ENCODE measurements around the gene PRR16. TPM values are rescaled to one million over a fixed set of nuclear protein-coding genes. Genes with fewer than 3 reads are reported as not detected.

Gene PRR16
- total RNA-seq, 1 experiment from 2014 or later = 0.42 TPM

DNA sequence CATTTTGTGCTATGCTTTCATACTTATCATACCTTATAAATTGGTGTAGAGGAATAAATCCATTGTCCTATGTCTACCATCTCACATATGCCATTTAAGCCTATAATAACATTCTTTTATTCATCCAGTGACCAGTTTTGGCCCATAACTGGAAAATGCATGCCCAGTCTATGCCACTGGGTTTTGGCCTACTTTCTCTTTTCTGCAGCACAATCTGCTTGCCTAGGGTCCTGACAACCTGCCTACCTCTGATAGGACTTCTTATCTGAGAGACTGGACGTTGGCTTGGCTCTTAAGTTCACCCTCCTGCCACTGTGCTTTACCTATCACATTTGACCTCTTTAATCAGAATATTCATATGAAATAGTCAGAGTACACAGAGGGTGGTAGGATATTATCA, 103.0 kb downstream of the PRR16 start:
- Mint-ChIP-seq H3K4me3 (no peak overlapping the region), H3K27ac (no peak overlapping the region), H3K9me3 (no peaks in the 10 kb centered on the region), H3K36me3 (no peaks in the 10 kb centered on the region), H3K27me3 (ENCODE audit: low read depth) (no peaks in the 10 kb centered on the region), H3K4me1 (peaks cover 7% of the 10 kb centered on the region; the same call in 1 of the 2 replicates)
- ChIA-PET CTCF (no interaction called here), POLR2A (no interaction called here)
- DNase-seq (ENCODE audit: low spot score) (no peak), ATAC-seq (no peak)
- TF ChIP-seq ZNF423 (CRISPR knock-in tag; IDR thresholded peaks at IDR 0.05) = no peak
- no peak for TF ChIP-seq TP53 (CRISPR knock-in tag; IDR thresholded peaks at IDR 0.05)
- TF ChIP-seq ETV6 (CRISPR knock-in tag; IDR thresholded peaks at IDR 0.05) = no peak
- TF ChIP-seq, protein P1, sequence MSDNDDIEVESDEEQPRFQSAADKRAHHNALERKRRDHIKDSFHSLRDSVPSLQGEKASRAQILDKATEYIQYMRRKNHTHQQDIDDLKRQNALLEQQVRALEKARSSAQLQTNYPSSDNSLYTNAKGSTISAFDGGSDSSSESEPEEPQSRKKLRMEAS (CRISPR knock-in tag; IDR thresholded peaks at IDR 0.05) = no peak
- TF ChIP-seq, protein P2, sequence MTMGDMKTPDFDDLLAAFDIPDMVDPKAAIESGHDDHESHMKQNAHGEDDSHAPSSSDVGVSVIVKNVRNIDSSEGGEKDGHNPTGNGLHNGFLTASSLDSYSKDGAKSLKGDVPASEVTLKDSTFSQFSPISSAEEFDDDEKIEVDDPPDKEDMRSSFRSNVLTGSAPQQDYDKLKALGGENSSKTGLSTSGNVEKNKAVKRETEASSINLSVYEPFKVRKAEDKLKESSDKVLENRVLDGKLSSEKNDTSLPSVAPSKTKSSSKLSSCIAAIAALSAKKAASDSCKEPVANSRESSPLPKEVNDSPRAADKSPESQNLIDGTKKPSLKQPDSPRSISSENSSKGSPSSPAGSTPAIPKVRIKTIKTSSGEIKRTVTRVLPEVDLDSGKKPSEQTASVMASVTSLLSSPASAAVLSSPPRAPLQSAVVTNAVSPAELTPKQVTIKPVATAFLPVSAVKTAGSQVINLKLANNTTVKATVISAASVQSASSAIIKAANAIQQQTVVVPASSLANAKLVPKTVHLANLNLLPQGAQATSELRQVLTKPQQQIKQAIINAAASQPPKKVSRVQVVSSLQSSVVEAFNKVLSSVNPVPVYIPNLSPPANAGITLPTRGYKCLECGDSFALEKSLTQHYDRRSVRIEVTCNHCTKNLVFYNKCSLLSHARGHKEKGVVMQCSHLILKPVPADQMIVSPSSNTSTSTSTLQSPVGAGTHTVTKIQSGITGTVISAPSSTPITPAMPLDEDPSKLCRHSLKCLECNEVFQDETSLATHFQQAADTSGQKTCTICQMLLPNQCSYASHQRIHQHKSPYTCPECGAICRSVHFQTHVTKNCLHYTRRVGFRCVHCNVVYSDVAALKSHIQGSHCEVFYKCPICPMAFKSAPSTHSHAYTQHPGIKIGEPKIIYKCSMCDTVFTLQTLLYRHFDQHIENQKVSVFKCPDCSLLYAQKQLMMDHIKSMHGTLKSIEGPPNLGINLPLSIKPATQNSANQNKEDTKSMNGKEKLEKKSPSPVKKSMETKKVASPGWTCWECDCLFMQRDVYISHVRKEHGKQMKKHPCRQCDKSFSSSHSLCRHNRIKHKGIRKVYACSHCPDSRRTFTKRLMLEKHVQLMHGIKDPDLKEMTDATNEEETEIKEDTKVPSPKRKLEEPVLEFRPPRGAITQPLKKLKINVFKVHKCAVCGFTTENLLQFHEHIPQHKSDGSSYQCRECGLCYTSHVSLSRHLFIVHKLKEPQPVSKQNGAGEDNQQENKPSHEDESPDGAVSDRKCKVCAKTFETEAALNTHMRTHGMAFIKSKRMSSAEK (CRISPR knock-in tag; IDR thresholded peaks at IDR 0.05; ENCODE audit: borderline replicate concordance) = no peak
- TF ChIP-seq, protein P3, sequence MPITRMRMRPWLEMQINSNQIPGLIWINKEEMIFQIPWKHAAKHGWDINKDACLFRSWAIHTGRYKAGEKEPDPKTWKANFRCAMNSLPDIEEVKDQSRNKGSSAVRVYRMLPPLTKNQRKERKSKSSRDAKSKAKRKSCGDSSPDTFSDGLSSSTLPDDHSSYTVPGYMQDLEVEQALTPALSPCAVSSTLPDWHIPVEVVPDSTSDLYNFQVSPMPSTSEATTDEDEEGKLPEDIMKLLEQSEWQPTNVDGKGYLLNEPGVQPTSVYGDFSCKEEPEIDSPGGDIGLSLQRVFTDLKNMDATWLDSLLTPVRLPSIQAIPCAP (CRISPR knock-in tag; IDR thresholded peaks at IDR 0.05) = no peak
- TF ChIP-seq TEAD1 (CRISPR knock-in tag; IDR thresholded peaks at IDR 0.05) = no peak
- TF ChIP-seq GRHL2 (CRISPR knock-in tag; IDR thresholded peaks at IDR 0.05; ENCODE audit: insufficient replicate concordance, severe bottlenecking) = no peak
- TF ChIP-seq, protein P4, sequence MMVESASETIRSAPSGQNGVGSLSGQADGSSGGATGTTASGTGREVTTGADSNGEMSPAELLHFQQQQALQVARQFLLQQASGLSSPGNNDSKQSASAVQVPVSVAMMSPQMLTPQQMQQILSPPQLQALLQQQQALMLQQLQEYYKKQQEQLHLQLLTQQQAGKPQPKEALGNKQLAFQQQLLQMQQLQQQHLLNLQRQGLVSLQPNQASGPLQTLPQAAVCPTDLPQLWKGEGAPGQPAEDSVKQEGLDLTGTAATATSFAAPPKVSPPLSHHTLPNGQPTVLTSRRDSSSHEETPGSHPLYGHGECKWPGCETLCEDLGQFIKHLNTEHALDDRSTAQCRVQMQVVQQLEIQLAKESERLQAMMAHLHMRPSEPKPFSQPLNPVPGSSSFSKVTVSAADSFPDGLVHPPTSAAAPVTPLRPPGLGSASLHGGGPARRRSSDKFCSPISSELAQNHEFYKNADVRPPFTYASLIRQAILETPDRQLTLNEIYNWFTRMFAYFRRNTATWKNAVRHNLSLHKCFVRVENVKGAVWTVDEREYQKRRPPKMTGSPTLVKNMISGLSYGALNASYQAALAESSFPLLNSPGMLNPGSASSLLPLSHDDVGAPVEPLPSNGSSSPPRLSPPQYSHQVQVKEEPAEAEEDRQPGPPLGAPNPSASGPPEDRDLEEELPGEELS (CRISPR knock-in tag; IDR thresholded peaks at IDR 0.05) = no peak
- no peak for TF ChIP-seq HMGA2 (CRISPR knock-in tag; IDR thresholded peaks at IDR 0.05)
- TF ChIP-seq, protein P5, sequence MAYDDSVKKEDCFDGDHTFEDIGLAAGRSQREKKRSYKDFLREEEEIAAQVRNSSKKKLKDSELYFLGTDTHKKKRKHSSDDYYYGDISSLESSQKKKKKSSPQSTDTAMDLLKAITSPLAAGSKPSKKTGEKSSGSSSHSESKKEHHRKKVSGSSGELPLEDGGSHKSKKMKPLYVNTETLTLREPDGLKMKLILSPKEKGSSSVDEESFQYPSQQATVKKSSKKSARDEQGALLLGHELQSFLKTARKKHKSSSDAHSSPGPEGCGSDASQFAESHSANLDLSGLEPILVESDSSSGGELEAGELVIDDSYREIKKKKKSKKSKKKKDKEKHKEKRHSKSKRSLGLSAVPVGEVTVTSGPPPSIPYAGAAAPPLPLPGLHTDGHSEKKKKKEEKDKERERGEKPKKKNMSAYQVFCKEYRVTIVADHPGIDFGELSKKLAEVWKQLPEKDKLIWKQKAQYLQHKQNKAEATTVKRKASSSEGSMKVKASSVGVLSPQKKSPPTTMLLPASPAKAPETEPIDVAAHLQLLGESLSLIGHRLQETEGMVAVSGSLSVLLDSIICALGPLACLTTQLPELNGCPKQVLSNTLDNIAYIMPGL (CRISPR knock-in tag; IDR thresholded peaks at IDR 0.05) = no peak
- no peak for TF ChIP-seq CREM (CRISPR knock-in tag; IDR thresholded peaks at IDR 0.05)
- no peak for TF ChIP-seq IRF2 (CRISPR knock-in tag; IDR thresholded peaks at IDR 0.05; ENCODE audit: borderline replicate concordance, low read depth)
- TF ChIP-seq JUN (CRISPR knock-in tag; IDR thresholded peaks at IDR 0.05) = no peak
- TF ChIP-seq RORB (CRISPR knock-in tag; IDR thresholded peaks at IDR 0.05) = no peak

DNA sequence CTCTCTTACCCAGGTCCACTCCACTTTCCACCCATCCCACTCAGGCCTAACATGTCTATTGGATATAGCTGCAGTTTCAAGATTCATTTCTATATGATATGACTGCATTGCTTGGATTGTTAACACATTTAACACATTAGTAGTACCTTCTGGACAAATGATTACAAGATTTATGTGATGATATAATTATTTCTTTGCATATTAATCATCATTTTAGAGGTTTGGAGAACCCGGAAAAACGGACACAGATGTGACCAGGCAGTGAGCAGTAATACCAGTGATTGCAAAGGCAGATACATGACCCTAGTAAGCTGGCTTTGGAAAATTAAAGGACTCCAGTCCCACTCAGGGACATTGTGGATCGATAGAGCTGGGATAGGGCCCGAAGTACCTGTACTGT, 103.8 kb downstream of the PRR16 start:
- POLR2A ChIA-PET = no interaction called here
- no peak overlapping the region for H3K27ac Mint-ChIP-seq
- H3K27me3 Mint-ChIP-seq (ENCODE audit: low read depth) = no peaks in the 10 kb centered on the region
- no peak for ATAC-seq
- CTCF ChIA-PET = no interaction called here
- H3K36me3 Mint-ChIP-seq = no peaks in the 10 kb centered on the region
- no peaks in the 10 kb centered on the region for H3K9me3 Mint-ChIP-seq
- TF ChIP-seq JAZF1 (CRISPR knock-in tag; IDR thresholded peaks at IDR 0.05) = no peak
- TF ChIP-seq, protein P6, sequence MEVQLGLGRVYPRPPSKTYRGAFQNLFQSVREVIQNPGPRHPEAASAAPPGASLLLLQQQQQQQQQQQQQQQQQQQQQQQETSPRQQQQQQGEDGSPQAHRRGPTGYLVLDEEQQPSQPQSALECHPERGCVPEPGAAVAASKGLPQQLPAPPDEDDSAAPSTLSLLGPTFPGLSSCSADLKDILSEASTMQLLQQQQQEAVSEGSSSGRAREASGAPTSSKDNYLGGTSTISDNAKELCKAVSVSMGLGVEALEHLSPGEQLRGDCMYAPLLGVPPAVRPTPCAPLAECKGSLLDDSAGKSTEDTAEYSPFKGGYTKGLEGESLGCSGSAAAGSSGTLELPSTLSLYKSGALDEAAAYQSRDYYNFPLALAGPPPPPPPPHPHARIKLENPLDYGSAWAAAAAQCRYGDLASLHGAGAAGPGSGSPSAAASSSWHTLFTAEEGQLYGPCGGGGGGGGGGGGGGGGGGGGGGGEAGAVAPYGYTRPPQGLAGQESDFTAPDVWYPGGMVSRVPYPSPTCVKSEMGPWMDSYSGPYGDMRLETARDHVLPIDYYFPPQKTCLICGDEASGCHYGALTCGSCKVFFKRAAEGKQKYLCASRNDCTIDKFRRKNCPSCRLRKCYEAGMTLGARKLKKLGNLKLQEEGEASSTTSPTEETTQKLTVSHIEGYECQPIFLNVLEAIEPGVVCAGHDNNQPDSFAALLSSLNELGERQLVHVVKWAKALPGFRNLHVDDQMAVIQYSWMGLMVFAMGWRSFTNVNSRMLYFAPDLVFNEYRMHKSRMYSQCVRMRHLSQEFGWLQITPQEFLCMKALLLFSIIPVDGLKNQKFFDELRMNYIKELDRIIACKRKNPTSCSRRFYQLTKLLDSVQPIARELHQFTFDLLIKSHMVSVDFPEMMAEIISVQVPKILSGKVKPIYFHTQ (CRISPR knock-in tag; IDR thresholded peaks at IDR 0.05) = no peak
- TF ChIP-seq NR3C1 (CRISPR knock-in tag; conservative IDR thresholded peaks at IDR 0.05; ENCODE audit: low read depth) = no peak
- no peak for TF ChIP-seq ZNF219 (CRISPR knock-in tag; IDR thresholded peaks at IDR 0.05; ENCODE audit: borderline replicate concordance)
- DNase-seq (ENCODE audit: low spot score) = no peak
- no peak overlapping the region for H3K4me3 Mint-ChIP-seq
- H3K4me1 Mint-ChIP-seq = peaks cover 7% of the 10 kb centered on the region; the same call in 1 of the 2 replicates

Measured in WTC11 (cell line).